ENCODE measurements around the gene PSMB7. TPM values are rescaled to one million over a fixed set of nuclear protein-coding genes. Genes with fewer than 3 reads are reported as not detected.

Gene PSMB7
- total and polyA plus RNA-seq, 2 donors (not counting 1 experiment from before 2014, with no cell fraction given), result 69.5 to 73.1 TPM

GRCh38 chr9:124355941-124356744 is 59.1 kb downstream of the PSMB7 start:
- no peak overlapping the region for H2AFZ ChIP-seq (ENCODE audit: insufficient read depth, low read depth, low read length, poor library complexity, severe bottlenecking)
- intact Hi-C loops (cut with micrococcal nuclease), result no loop called here
- Mint-ChIP-seq H3K4me1 (peaks cover 7% of the 10 kb centered on the region), H3K27me3 (no peaks in the 10 kb centered on the region), H3K9me3 (ENCODE audit: insufficient read depth) (no peaks in the 10 kb centered on the region), H3K4me3 (no peak overlapping the region), H3K27ac (no peak overlapping the region)
- ATAC-seq (ENCODE audit: low read depth) (no peak), DNase-seq (no peak)
- TF ChIP-seq EZH2 (IDR thresholded peaks at IDR 0.05; ENCODE audit: borderline replicate concordance, insufficient read depth, low read depth, low read length, poor library complexity, severe bottlenecking), result no peak
- TF ChIP-seq, protein P1, sequence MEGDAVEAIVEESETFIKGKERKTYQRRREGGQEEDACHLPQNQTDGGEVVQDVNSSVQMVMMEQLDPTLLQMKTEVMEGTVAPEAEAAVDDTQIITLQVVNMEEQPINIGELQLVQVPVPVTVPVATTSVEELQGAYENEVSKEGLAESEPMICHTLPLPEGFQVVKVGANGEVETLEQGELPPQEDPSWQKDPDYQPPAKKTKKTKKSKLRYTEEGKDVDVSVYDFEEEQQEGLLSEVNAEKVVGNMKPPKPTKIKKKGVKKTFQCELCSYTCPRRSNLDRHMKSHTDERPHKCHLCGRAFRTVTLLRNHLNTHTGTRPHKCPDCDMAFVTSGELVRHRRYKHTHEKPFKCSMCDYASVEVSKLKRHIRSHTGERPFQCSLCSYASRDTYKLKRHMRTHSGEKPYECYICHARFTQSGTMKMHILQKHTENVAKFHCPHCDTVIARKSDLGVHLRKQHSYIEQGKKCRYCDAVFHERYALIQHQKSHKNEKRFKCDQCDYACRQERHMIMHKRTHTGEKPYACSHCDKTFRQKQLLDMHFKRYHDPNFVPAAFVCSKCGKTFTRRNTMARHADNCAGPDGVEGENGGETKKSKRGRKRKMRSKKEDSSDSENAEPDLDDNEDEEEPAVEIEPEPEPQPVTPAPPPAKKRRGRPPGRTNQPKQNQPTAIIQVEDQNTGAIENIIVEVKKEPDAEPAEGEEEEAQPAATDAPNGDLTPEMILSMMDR (IDR thresholded peaks at IDR 0.05), result no peak
- POLR2A ChIA-PET, result no interaction called here
- H3K9ac ChIP-seq (ENCODE audit: low read length), result no peak overlapping the region
- no peak overlapping the region for H3K4me2 ChIP-seq (replicated peaks; ENCODE audit: low read depth, low read length, poor library complexity, severe bottlenecking)
- no peak overlapping the region for H3K27ac ChIP-seq (ENCODE audit: low read length in 2 of 2)
- peaks cover 36% of the 10 kb centered on the region for H3K79me2 ChIP-seq (ENCODE audit: control insufficient read depth, insufficient read depth, low read length)
- no peak overlapping the region for H3K4me3 ChIP-seq (ENCODE audit: control extremely low read depth in 1 of 5, extremely low read depth in 1 of 5, insufficient read depth in 1 of 5, low read depth in 2 of 5, low read length in 4 of 5)
- no peaks in the 10 kb centered on the region for H3K9me3 ChIP-seq (ENCODE audit: control extremely low read depth in 1 of 3, control insufficient read depth in 2 of 3, insufficient read depth in 1 of 3, low read length in 2 of 3)
- H4K20me1 ChIP-seq (ENCODE audit: control insufficient read depth, insufficient read depth, low read length, poor library complexity, severe bottlenecking), result peaks cover 69% of the 10 kb centered on the region
- peaks cover 0 to 71% of the 10 kb centered on the region in 2 experiments for H3K36me3 ChIP-seq (replicated peaks in 1 of 2; ENCODE audit: control extremely low read depth in 1 of 2, control insufficient read depth in 1 of 2, extremely low read depth in 1 of 2, insufficient read depth in 2 of 2, low read length in 1 of 2)
- WGBS (ENCODE audit: insufficient coverage), result 89% methylated on average over 13 of the region's 15 CpGs
- H3K27me3 ChIP-seq (replicated peaks in 1 of 4; ENCODE audit: control extremely low read depth in 1 of 4, control insufficient read depth in 3 of 4, insufficient read depth in 4 of 4, low read length in 3 of 4), result no peaks in the 10 kb centered on the region
- CTCF ChIA-PET, result interaction anchor here (1.7 kb wide), 1 partner anchor 10 kb away, joined by 3 read pairs; no protein-coding TSS in a partner anchor
- no peaks in the 10 kb centered on the region for H3K4me1 ChIP-seq (ENCODE audit: control insufficient read depth in 2 of 2, insufficient read depth in 2 of 2, low read length in 2 of 2)

Data from B cell (primary cell).